ENCODE data around the gene SLC45A3. TPM values are rescaled to one million over a fixed set of nuclear protein-coding genes. Genes with fewer than 3 reads are reported as not detected.
A peak's percentile ranks its signal among the peaks of the same experiment; 100 is the strongest.

Gene SLC45A3
- total RNA-seq, 1 donor from 2014 or later = 0.79 TPM

- peak; percentile 79 for DNase-seq (ENCODE audit: low read depth)
- no peak for TF ChIP-seq CTCF (IDR thresholded peaks at IDR 0.05; ENCODE audit: insufficient read depth, low read length, severe bottlenecking)
- FAIRE-seq = no peak
- Histone ChIP-seq H3K27me3 (ENCODE audit: control insufficient read depth, insufficient read depth, low read length) (no peaks in the 10 kb centered on the region), H3K36me3 (ENCODE audit: control insufficient read depth, insufficient read depth, low read length) (peaks cover 8% of the 10 kb centered on the region), H3K4me3 (ENCODE audit: low read depth, low read length) (no peak overlapping the region)
These were observed 63.6 kb downstream of the SLC45A3 start for GRCh38 chr1:205616563-205617293.

GRCh38 chr1:205615789-205616188 lies 64.5 kb downstream of the SLC45A3 start:
- Histone ChIP-seq H3K27me3 (ENCODE audit: control insufficient read depth, insufficient read depth, low read length) (no peaks in the 10 kb centered on the region), H3K4me3 (ENCODE audit: low read depth, low read length) (no peak overlapping the region), H3K36me3 (ENCODE audit: control insufficient read depth, insufficient read depth, low read length) (peaks cover 8% of the 10 kb centered on the region)
- FAIRE-seq (no peak), DNase-seq (ENCODE audit: low read depth) (peak; percentile 53)
- no peak for TF ChIP-seq CTCF (IDR thresholded peaks at IDR 0.05; ENCODE audit: insufficient read depth, low read length, severe bottlenecking)

GRCh38 chr1:205613854-205614412 lies 66.4 kb downstream of the SLC45A3 start:
- TF ChIP-seq CTCF (IDR thresholded peaks at IDR 0.05; ENCODE audit: insufficient read depth, low read length, severe bottlenecking) = no peak
- no peak for FAIRE-seq
- no peak for DNase-seq (ENCODE audit: low read depth)
- no peak overlapping the region for H3K4me3 ChIP-seq (ENCODE audit: low read depth, low read length)
- peaks cover 3% of the 10 kb centered on the region for H3K36me3 ChIP-seq (ENCODE audit: control insufficient read depth, insufficient read depth, low read length)
- H3K27me3 ChIP-seq (ENCODE audit: control insufficient read depth, insufficient read depth, low read length) = no peaks in the 10 kb centered on the region

- DNase-seq (ENCODE audit: low read depth) (no peak), FAIRE-seq (no peak)
- peaks cover 3% of the 10 kb centered on the region for H3K36me3 ChIP-seq (ENCODE audit: control insufficient read depth, insufficient read depth, low read length)
- no peak for TF ChIP-seq CTCF (IDR thresholded peaks at IDR 0.05; ENCODE audit: insufficient read depth, low read length, severe bottlenecking)
- no peak overlapping the region for H3K4me3 ChIP-seq (ENCODE audit: low read depth, low read length)
- H3K27me3 ChIP-seq (ENCODE audit: control insufficient read depth, insufficient read depth, low read length) = no peaks in the 10 kb centered on the region
These were observed 67.8 kb downstream of the SLC45A3 start for GRCh38 chr1:205612556-205612955.

GRCh38 chr1:205612104-205612503 lies 68.2 kb downstream of the SLC45A3 start:
- no peak for FAIRE-seq
- no peak for DNase-seq (ENCODE audit: low read depth)
- peaks cover 3% of the 10 kb centered on the region for H3K36me3 ChIP-seq (ENCODE audit: control insufficient read depth, insufficient read depth, low read length)
- no peak overlapping the region for H3K4me3 ChIP-seq (ENCODE audit: low read depth, low read length)
- no peak for TF ChIP-seq CTCF (IDR thresholded peaks at IDR 0.05; ENCODE audit: insufficient read depth, low read length, severe bottlenecking)
- no peaks in the 10 kb centered on the region for H3K27me3 ChIP-seq (ENCODE audit: control insufficient read depth, insufficient read depth, low read length)

All from bronchial epithelial cell (primary cell).